Sigmoid colon (tissue), 7 donors: Measurements from ENCODE around the gene LPCAT2. TPM values are rescaled to one million over a fixed set of nuclear protein-coding genes. Genes with fewer than 3 reads are reported as not detected.

Experiments used
- DNase-seq: peaks from one replicate; pipeline ENCODE4 v3.0.0-alpha.2; 2019
- H3K27ac ChIP-seq, 4 donors: fragments of 200-600 bp; sonication (generic); one replicate each; pipeline ENCODE4 v1.5.1; 2016 to 2019; ENCODE audit warnings: mild to moderate bottlenecking in 1 of 4
- H3K27me3 ChIP-seq, 3 donors: fragments of 200-600 bp; sonication (generic); one replicate each; pipeline ENCODE4 v1.5.1; 2019; ENCODE audit warnings: mild to moderate bottlenecking in 1 of 3
- H3K36me3 ChIP-seq, 4 donors: fragments of 200-600 bp; sonication (generic); one replicate each; pipeline ENCODE4 v1.5.1; 2016 to 2019
- H3K4me1 ChIP-seq, 4 donors: fragments of 200-600 bp; sonication (generic); one replicate each; pipeline ENCODE4 v1.5.1; 2017 to 2019
- H3K4me3 ChIP-seq, 4 donors: fragments of 200-600 bp; sonication (generic); one replicate each; pipeline ENCODE4 v1.5.1; 2017 to 2019; ENCODE audit warnings: mild to moderate bottlenecking in 2 of 4, moderate library complexity in 1 of 4
- H3K9me3 ChIP-seq, 4 donors: fragments of 200-600 bp in 3 of 4; sonication (generic) in 3 of 4; one replicate each; pipeline versions ENCODE4 v1.5.1 to v1.6.1; 2013 to 2019
- EP300 ChIP-seq, 4 donors: sonication (generic); formaldehyde crosslinking; IDR thresholded peaks; one replicate each; pipeline ENCODE4 v1.6.1; 2017; ENCODE audit warnings: antibody characterized with exemption in 4 of 4
- POLR2A ChIP-seq, 2 donors: fragments of 450-650 bp; IDR thresholded peaks; one replicate each; pipeline ENCODE4 v1.6.1; 2016; ENCODE audit warnings: antibody characterized with exemption in 2 of 2, mild to moderate bottlenecking in 2 of 2, moderate library complexity in 2 of 2
- POLR2AphosphoS5 ChIP-seq, 4 donors: sonication (generic); formaldehyde crosslinking; IDR thresholded peaks; one replicate each; pipeline ENCODE4 v1.6.1; 2017; ENCODE audit warnings: antibody characterized with exemption in 4 of 4
- WGBS, 2 donors: extraction: QIAGEN DNeasy Blood & Tissue Kit; methylation state at CpG; one replicate each; pipeline ENCODE4 v1.1.7; 2013; 5-methylcytosine and 5-hydroxymethylcytosine counted together
- intact Hi-C: fragments of 100-400 bp; cut with DNase I; formaldehyde crosslinking; loops from one replicate; pipeline ENCODE4 v1.15.1; 2023
- polyA plus RNA-seq, 3 donors: library from polyadenylated mRNA; stranded (reverse); fragments of 200-250 nt; gene quantifications; one replicate each; pipeline ENCODE4 v1.2.3, GENCODE V29; 2013
- total RNA-seq, 4 donors: library from RNA; depleted of rRNA; stranded (reverse); fragments of >200 nt; gene quantifications; one replicate each; pipeline ENCODE4 v1.1.0, GENCODE V29; 2016
- TF ChIP-seq, protein P1 (sequence below), 4 experiments: fragments of 450-650 bp in 3 of 4; fragments of 200-600 bp in 1 of 4; IDR thresholded peaks; one replicate each; pipeline ENCODE4 v1.5.1; 2016 to 2019; ENCODE audit warnings: antibody characterized with exemption in 4 of 4, mild to moderate bottlenecking in 3 of 4, moderate library complexity in 2 of 4
- donor health status: healthy with polysubstance abuse.
- donor health status: Bipolar disorder and iron deficiency.
- donor health status: healthy.

The LPCAT2 gene, protein sequence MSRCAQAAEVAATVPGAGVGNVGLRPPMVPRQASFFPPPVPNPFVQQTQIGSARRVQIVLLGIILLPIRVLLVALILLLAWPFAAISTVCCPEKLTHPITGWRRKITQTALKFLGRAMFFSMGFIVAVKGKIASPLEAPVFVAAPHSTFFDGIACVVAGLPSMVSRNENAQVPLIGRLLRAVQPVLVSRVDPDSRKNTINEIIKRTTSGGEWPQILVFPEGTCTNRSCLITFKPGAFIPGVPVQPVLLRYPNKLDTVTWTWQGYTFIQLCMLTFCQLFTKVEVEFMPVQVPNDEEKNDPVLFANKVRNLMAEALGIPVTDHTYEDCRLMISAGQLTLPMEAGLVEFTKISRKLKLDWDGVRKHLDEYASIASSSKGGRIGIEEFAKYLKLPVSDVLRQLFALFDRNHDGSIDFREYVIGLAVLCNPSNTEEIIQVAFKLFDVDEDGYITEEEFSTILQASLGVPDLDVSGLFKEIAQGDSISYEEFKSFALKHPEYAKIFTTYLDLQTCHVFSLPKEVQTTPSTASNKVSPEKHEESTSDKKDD
- total RNA-seq (10 to 100 TPM in 1 of 4 donors, 1 to 10 TPM in 3; 6.6 to 12.8 (median 9.4) TPM), polyA plus RNA-seq (1 to 10 TPM; 1.2 to 6.3 (median 2.3) TPM)

DNA sequence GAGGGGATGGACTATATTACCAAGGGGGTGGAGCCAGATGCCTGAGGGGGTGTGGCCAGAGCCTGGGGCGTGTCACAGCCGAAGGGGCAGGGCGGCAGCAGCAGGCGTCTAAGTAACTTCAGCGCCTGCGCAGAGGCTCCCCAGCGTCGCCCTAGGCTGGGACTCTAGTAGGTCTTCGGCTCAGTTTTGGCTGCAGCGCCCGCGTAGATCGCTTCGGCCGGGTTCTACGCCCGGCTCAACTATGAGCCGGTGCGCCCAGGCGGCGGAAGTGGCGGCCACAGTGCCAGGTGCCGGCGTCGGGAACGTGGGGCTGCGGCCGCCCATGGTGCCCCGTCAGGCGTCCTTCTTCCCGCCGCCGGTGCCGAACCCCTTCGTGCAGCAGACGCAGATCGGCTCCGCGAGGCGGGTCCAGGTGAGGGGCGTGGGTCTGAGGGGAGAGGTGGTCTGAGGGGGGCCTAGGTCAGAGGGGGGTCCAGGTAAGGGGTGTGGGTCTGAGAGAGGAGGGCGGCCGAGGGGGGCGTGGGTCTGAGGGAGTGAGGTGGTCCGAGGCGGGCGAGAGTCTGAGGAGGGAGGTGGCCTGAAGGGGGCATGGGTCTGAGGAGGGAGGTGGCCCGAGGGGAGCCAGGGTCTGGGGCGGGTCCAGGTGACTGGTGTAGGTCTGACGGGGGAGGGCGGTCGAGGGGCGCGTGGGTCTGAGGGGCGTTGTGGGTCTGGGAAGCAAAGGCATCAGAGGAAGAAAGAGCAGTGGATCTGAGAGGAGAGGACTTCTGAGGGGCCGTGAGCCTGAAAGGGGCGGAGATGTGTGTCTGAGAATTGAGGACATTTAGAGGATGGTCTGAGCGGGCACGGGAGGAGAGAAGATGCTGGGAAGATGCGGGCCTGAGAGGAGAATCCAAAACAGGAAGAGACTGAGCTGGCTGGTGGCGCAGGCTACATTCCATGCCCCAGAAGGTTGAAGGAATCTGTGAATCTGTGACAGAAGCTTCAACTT, at the start of gene LPCAT2:
Gene LPCAT2 (plus strand): TSS at position 132 of the 991 bp plus-strand sequence. CDS start 110 bp downstream, at position 242.
- TF ChIP-seq EP300 (IDR thresholded peaks at IDR 0.05) (no peak), POLR2A (IDR thresholded peaks at IDR 0.05) (peak in 1 of 2 donors; percentile 33), POLR2AphosphoS5 (IDR thresholded peaks at IDR 0.05) (peak; percentile 63 to 83 (median 80))
- Histone ChIP-seq H3K9me3 (peaks cover 0 to 9% (median 0%) of the 10 kb centered on the region in 4 donors), H3K27ac (peak within 1 kb of the TSS; percentile 39 to 78 (median 58)), H3K27me3 (peaks cover 0 to 18% (median 17%) of the 10 kb centered on the region in 3 donors), H3K4me1 (peaks cover 0 to 10% (median 8%) of the 10 kb centered on the region in 4 donors), H3K4me3 (peak within 1 kb of the TSS; percentile 38 to 70 (median 55)), H3K36me3 (peaks cover 0 to 17% (median 0%) of the 10 kb centered on the region in 4 donors)
- DNase-seq, result peak; percentile 88
- WGBS, 2 donors, result 1 to 4% methylated on average over 61 of the region's 61 CpGs
- intact Hi-C loops, result no loop called here

- Histone ChIP-seq H3K27me3 (peaks cover 0 to 3% (median 0%) of the 10 kb centered on the region in 3 donors), H3K36me3 (no peaks in the 10 kb centered on the region), H3K4me1 (no peaks in the 10 kb centered on the region), H3K27ac (no peak overlapping the region), H3K9me3 (no peaks in the 10 kb centered on the region), H3K4me3 (no peak overlapping the region)
- WGBS, 2 donors, result 59 to 71% methylated on average over 6 of the region's 6 CpGs
- no peak for DNase-seq
- TF ChIP-seq EP300 (IDR thresholded peaks at IDR 0.05) (no peak), POLR2AphosphoS5 (IDR thresholded peaks at IDR 0.05) (no peak), POLR2A (IDR thresholded peaks at IDR 0.05) (no peak)
- TF ChIP-seq, protein P1, sequence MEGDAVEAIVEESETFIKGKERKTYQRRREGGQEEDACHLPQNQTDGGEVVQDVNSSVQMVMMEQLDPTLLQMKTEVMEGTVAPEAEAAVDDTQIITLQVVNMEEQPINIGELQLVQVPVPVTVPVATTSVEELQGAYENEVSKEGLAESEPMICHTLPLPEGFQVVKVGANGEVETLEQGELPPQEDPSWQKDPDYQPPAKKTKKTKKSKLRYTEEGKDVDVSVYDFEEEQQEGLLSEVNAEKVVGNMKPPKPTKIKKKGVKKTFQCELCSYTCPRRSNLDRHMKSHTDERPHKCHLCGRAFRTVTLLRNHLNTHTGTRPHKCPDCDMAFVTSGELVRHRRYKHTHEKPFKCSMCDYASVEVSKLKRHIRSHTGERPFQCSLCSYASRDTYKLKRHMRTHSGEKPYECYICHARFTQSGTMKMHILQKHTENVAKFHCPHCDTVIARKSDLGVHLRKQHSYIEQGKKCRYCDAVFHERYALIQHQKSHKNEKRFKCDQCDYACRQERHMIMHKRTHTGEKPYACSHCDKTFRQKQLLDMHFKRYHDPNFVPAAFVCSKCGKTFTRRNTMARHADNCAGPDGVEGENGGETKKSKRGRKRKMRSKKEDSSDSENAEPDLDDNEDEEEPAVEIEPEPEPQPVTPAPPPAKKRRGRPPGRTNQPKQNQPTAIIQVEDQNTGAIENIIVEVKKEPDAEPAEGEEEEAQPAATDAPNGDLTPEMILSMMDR (IDR thresholded peaks at IDR 0.05), result no peak
- intact Hi-C loops, result no loop called here
Observed at GRCh38 chr16:55462241-55462640, 46.6 kb upstream of the LPCAT2 start.

DNA sequence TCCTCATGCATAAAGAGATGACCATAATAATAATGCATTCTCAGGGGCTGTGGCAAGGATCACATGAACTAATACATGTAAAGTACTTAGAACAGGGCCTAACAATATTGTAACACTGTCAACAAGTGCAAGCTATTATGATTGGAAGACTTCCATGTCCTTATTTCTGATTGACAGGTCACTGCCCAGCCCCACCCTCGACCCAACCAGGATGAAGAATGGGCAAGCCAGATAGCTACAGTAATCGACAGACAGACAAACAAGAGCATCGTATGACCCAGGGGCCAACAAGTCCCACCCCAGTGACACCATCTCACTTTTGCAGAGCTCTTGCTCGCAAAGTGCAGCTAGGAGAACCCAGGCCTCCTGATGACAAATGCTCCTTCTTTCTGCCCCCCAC, 44.5 kb upstream of the LPCAT2 start:
- no peaks in the 10 kb centered on the region for H3K9me3 ChIP-seq
- intact Hi-C loops, result no loop called here
- no peaks in the 10 kb centered on the region for H3K4me1 ChIP-seq
- DNase-seq, result no peak
- TF ChIP-seq EP300 (IDR thresholded peaks at IDR 0.05) (no peak), POLR2AphosphoS5 (IDR thresholded peaks at IDR 0.05) (no peak), POLR2A (IDR thresholded peaks at IDR 0.05) (no peak)
- TF ChIP-seq, protein P1 (IDR thresholded peaks at IDR 0.05), result no peak
- no peak overlapping the region for H3K27ac ChIP-seq
- WGBS, 2 donors, result 42 to 55% methylated on average over 4 of the region's 4 CpGs
- H3K4me3 ChIP-seq, result no peak overlapping the region
- no peaks in the 10 kb centered on the region for H3K36me3 ChIP-seq
- H3K27me3 ChIP-seq, result peaks cover 0 to 3% (median 0%) of the 10 kb centered on the region in 3 donors

DNA sequence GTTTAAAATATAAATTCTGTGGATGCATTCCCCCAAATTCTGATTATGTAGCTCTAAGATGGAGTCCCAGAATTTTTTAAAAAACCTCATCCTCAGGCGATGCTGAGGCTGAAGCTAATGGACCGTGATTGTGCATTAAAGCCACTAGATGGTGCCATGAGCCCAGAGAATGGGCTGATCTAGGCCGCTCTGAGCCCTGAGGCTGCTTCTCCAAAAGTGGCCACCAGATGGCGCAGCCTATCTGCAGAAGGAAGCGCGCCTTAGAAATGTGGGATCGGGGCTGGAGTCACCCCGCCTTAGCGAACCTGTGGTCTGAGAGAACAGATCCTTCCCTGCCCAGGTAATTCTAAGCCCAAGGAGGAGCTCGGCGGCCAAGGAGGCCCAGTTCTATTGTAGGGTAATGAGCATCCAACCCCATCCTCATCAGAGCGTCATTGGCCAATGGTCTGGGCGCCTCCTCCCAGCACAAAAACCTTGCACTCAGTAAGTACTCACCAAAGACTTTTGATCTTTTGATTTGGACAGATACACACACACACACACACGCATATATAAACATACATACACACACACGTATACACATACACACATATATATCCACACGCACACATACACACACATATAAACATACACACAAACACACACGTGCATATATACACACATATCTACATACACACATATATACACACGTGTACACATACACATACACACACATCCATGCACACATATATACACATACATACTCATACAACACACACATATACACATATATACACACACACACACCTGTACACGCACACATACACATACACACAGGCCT, 43.6 kb upstream of the LPCAT2 start:
- TF ChIP-seq EP300 (IDR thresholded peaks at IDR 0.05) (no peak), POLR2AphosphoS5 (IDR thresholded peaks at IDR 0.05) (no peak), POLR2A (IDR thresholded peaks at IDR 0.05) (no peak)
- TF ChIP-seq, protein P1 (IDR thresholded peaks at IDR 0.05), result peak; percentile 99 to 100 (median 100)

More for the DNA sequence above, 43.6 kb upstream of the LPCAT2 start:
- Histone ChIP-seq H3K27ac (no peak overlapping the region), H3K4me3 (no peak overlapping the region), H3K4me1 (peaks cover 0 to under 1% (median under 1%) of the 10 kb centered on the region in 4 donors), H3K27me3 (peaks cover 0 to 3% (median 0%) of the 10 kb centered on the region in 3 donors), H3K36me3 (no peaks in the 10 kb centered on the region), H3K9me3 (no peaks in the 10 kb centered on the region)
- WGBS, 2 donors, result 29 to 31% methylated on average over 19 of the region's 19 CpGs
- intact Hi-C loops, result loop anchor here (1.0 kb wide), 2 partner anchors 238 to 377 kb away; no protein-coding TSS in a partner anchor
- peak; percentile 93 for DNase-seq
